K562 (cell line): Measurements from ENCODE around the gene PRKAG2. TPM values are rescaled to one million over a fixed set of nuclear protein-coding genes. Genes with fewer than 3 reads are reported as not detected.

Source experiments
- ATAC-seq: fragments of 200-7000 bp; cut with Tn5 transposase; 3 replicates; pipeline ENCODE4 v1.9.1; 2020; ENCODE audit warnings: moderate library complexity
- BruUV-seq: library from RNA; stranded (reverse); fragments of 400-500 nt; replicated peaks from 2 replicates; lab custom pipeline; 2021; lab: Mats Ljungman, UMichigan
- CTCF ChIA-PET: fragments of 300-600 bp; formaldehyde crosslinking; extraction: SDS; loops from one replicate; lab custom pipeline; 2021; ENCODE audit warnings: low intra/inter-chr PET ratio; lab: Yijun Ruan, JAX
- POLR2A ChIA-PET: fragments of 300-600, 350-650 bp; sonication (Branson Sonifier 250); formaldehyde crosslinking; extraction: SDS; loops from one replicate; lab custom pipeline; 2021; ENCODE audit warnings: antibody characterized with exemption, inconsistent platforms; lab: Yijun Ruan, JAX
- DNase-seq, 4 experiments: peaks; one replicate each; pipeline versions ENCODE4 v3.0.0 to v3.0.0-alpha.2; 2011 to 2018; ENCODE audit warnings: low spot score in 3 of 4, mixed read lengths in 3 of 4; ENCODE audit errors: extremely low read depth in 1 of 4
- FAIRE-seq: peaks from 2 replicates; lab custom pipeline; 2011; peaks lifted over from hg19 to GRCh38; lab: Jason Lieb, UNC
- H2AFZ ChIP-seq: 2 replicates; pipeline ENCODE4 v1.6.0; 2011; ENCODE audit warnings: low read depth, low read length, control low read depth, inconsistent platforms
- H3K27ac ChIP-seq: fragments of 200-600 bp; 3 replicates; pipeline ENCODE4 v1.8.0; 2011; ENCODE audit warnings: low read depth, mild to moderate bottlenecking, control low read depth, inconsistent platforms, low read length, moderate library complexity, mixed read lengths; ENCODE audit errors: extremely low read depth
- H3K27me3 ChIP-seq, 2 experiments: fragments of 300-600 bp in 1 of 2; 2 replicates in 1 of 2; 3 replicates in 1 of 2; pipeline versions ENCODE4 v1.6.0 to v1.8.0; 2011; ENCODE audit warnings: inconsistent platforms in 2 of 2, low read length in 2 of 2, mild to moderate bottlenecking in 1 of 2, mixed read lengths in 1 of 2, moderate library complexity in 1 of 2; ENCODE audit not compliant: control insufficient read depth in 2 of 2, insufficient read depth in 2 of 2
- H3K36me3 ChIP-seq: fragments of 300-600 bp; 3 replicates; pipeline ENCODE4 v1.8.0; 2011; ENCODE audit warnings: mild to moderate bottlenecking, low read length, inconsistent platforms; ENCODE audit not compliant: control insufficient read depth, insufficient read depth
- H3K4me1 ChIP-seq, 2 experiments: fragments of 200-600 bp in 1 of 2; replicated peaks in 1 of 2; 2 replicates in 1 of 2; 3 replicates in 1 of 2; pipeline versions ENCODE4 v1.5.1 to v1.8.0; 2011; ENCODE audit warnings: inconsistent platforms in 2 of 2, low read length in 2 of 2, mild to moderate bottlenecking in 1 of 2, mixed read lengths in 1 of 2, moderate library complexity in 1 of 2; ENCODE audit not compliant: control insufficient read depth in 2 of 2, insufficient read depth in 2 of 2
- H3K4me2 ChIP-seq: 2 replicates; pipeline ENCODE4 v1.6.1; 2011; ENCODE audit warnings: low read length, control low read depth, inconsistent platforms, mixed read lengths; ENCODE audit not compliant: insufficient read depth
- H3K4me3 ChIP-seq: fragments of 200-600 bp; sonication (generic), shearing (Covaris generic); 2 replicates; pipeline ENCODE4 v1.5.1; 2016; ENCODE audit warnings: control low read depth, inconsistent platforms
- H3K79me2 ChIP-seq: fragments of 200-600 bp; 3 replicates; pipeline ENCODE4 v1.8.0; 2011; ENCODE audit warnings: low read length, inconsistent platforms; ENCODE audit not compliant: control insufficient read depth, insufficient read depth
- H3K9ac ChIP-seq, 2 experiments: 2 replicates each; pipeline versions ENCODE4 v1.6.0 to v1.6.1; 2011; ENCODE audit warnings: low read depth in 2 of 2, low read length in 2 of 2, control low read depth in 1 of 2, inconsistent platforms in 1 of 2, mild to moderate bottlenecking in 1 of 2, mixed read lengths in 1 of 2; ENCODE audit not compliant: insufficient read depth in 1 of 2
- H3K9me1 ChIP-seq: one replicate; pipeline ENCODE4 v1.6.0; 2011; ENCODE audit warnings: inconsistent platforms, mild to moderate bottlenecking, low read length, moderate library complexity; ENCODE audit not compliant: control insufficient read depth, insufficient read depth
- H3K9me3 ChIP-seq: replicated peaks from 2 replicates; pipeline ENCODE4 v1.5.1; 2011; ENCODE audit warnings: low read depth, low read length, inconsistent platforms; ENCODE audit not compliant: control insufficient read depth, insufficient read depth
- H4K20me1 ChIP-seq: replicated peaks from 2 replicates; pipeline ENCODE4 v1.6.1; 2011; ENCODE audit warnings: low read length, inconsistent platforms, mixed read lengths; ENCODE audit not compliant: control insufficient read depth, insufficient read depth
- CHD2 ChIP-seq: IDR thresholded peaks from 2 replicates; pipeline ENCODE4 v1.6.1; 2011; ENCODE audit warnings: low read depth, low read length
- DNMT1 ChIP-seq: fragments of 450-650 bp; IDR thresholded peaks from 2 replicates; pipeline ENCODE4 v1.6.1; 2016; ENCODE audit warnings: antibody characterized with exemption, mild to moderate bottlenecking
- HEY1 ChIP-seq: fragments of 250-450 bp; sonication (Bioruptor Pico); IDR thresholded peaks from 2 replicates; pipeline ENCODE4 v1.5.0; 2020; ENCODE audit warnings: mild to moderate bottlenecking, moderate library complexity, borderline replicate concordance
- HLTF ChIP-seq: fragments of 450-650 bp; IDR thresholded peaks from 2 replicates; pipeline ENCODE4 v1.6.1; 2016
- HNRNPUL1 ChIP-seq: fragments of 200-400 bp; formaldehyde crosslinking; IDR thresholded peaks from 2 replicates; pipeline ENCODE4 v1.6.1; 2017; ENCODE audit warnings: low read length
- HOXB6 ChIP-seq: fragments of 250-450 bp; sonication (Bioruptor Pico); IDR thresholded peaks from 2 replicates; pipeline ENCODE4 v1.5.1; 2022; ENCODE audit warnings: mild to moderate bottlenecking, borderline replicate concordance
- LEF1 ChIP-seq: fragments of 450-650 bp; IDR thresholded peaks from 2 replicates; pipeline ENCODE4 v1.6.1; 2016; ENCODE audit warnings: mild to moderate bottlenecking
- NCOA6 ChIP-seq: fragments of 450-650 bp; IDR thresholded peaks from 2 replicates; pipeline ENCODE4 v1.6.1; 2017; ENCODE audit warnings: mild to moderate bottlenecking
- NEUROD1 ChIP-seq: fragments of 150-350 bp; IDR thresholded peaks from 2 replicates; pipeline ENCODE4 v1.6.1; 2014; ENCODE audit warnings: borderline replicate concordance, low read length, low read depth; ENCODE audit not compliant: partially characterized antibody
- SRSF1 ChIP-seq: fragments of 200-400 bp; formaldehyde crosslinking; IDR thresholded peaks from 2 replicates; pipeline ENCODE4 v1.6.1; 2017; ENCODE audit warnings: mild to moderate bottlenecking, low read depth, low read length, moderate library complexity
- SRSF3 ChIP-seq: fragments of 200-400 bp; formaldehyde crosslinking; IDR thresholded peaks from 2 replicates; pipeline ENCODE4 v1.6.1; 2016; ENCODE audit warnings: mild to moderate bottlenecking, low read length, moderate library complexity; ENCODE audit not compliant: insufficient read depth
- ZBTB1 ChIP-seq: sonication (generic); formaldehyde crosslinking; IDR thresholded peaks from 2 replicates; pipeline ENCODE4 v1.8.1; 2023; ENCODE audit warnings: missing genetic modification reagents, low read depth, mild to moderate bottlenecking, borderline replicate concordance
- ZBTB43 ChIP-seq: sonication (generic); formaldehyde crosslinking; IDR thresholded peaks from 2 replicates; pipeline ENCODE4 v1.8.0; 2023; ENCODE audit warnings: mild to moderate bottlenecking, missing genetic modification reagents
- ZC3H11A ChIP-seq: IDR thresholded peaks from 2 replicates; pipeline ENCODE4 v1.6.1; 2012; ENCODE audit warnings: low read depth, low read length, improper control_type of control experiment
- ZNF639 ChIP-seq, 2 experiments: fragments of 200-800 bp in 1 of 2; sonication (Bioruptor generic) in 1 of 2; sonication (generic) in 1 of 2; formaldehyde crosslinking in 1 of 2; IDR thresholded peaks in 1 of 2; conservative IDR thresholded peaks in 1 of 2; 2 replicates each; pipeline versions ENCODE4 v1.5.0 to v1.6.1; 2016 to 2020; ENCODE audit warnings: missing compliant biosample characterization in 1 of 2, missing genetic modification characterization in 1 of 2, missing genetic modification reagents in 1 of 2
- ZNF644 ChIP-seq: fragments of 200-800 bp; sonication (Bioruptor generic); IDR thresholded peaks from 2 replicates; pipeline ENCODE4 v1.6.1; 2016; ENCODE audit warnings: low read depth, missing genetic modification characterization, missing compliant biosample characterization
- ZNF717 ChIP-seq: fragments of 250-450 bp; sonication (Bioruptor Pico); IDR thresholded peaks from 2 replicates; pipeline ENCODE4 v1.5.0; 2021
- WGBS: fragments of 100-300 bp; shearing (Covaris generic); methylation state at CpG from one replicate; pipeline ENCODE4 v1.1.6; 2016; ENCODE audit warnings: low coverage, mixed read lengths; ENCODE audit not compliant: insufficient coverage; ENCODE audit errors: missing lambda C conversion rate; 5-methylcytosine and 5-hydroxymethylcytosine counted together
- in situ Hi-C: fragments of 300-500 bp; cut with MboI; formaldehyde crosslinking; loops from 4 replicates; pipeline ENCODE4 v1.15.0; 2018; ENCODE audit warnings: inconsistent platforms, mixed read lengths
- intact Hi-C: fragments of 100-400 bp; cut with micrococcal nuclease; formaldehyde crosslinking; loops from 2 replicates; pipeline ENCODE4 v1.14.2; 2022
- polyA plus RNA-seq, 8 experiments: library from polyadenylated mRNA; depleted of rRNA in 4 of 8; stranded (reverse) in 5 of 8; unstranded in 3 of 8; fragments of >200 nt; fragmentation: Nextera tagmentation in 2 of 8; fragmentation: Illumina TruSeq in 1 of 8; extraction: Ambion mirVana in 2 of 8; extraction: Trizol in 1 of 8; gene quantifications; 2 replicates each; pipeline versions ENCODE4 v1.2.1 to v1.2.3, GENCODE V29; 2011 to 2014; ENCODE audit warnings: inconsistent platforms in 1 of 8, missing spikeins in 1 of 8
- total RNA-seq, 7 experiments: library from RNA; depleted of rRNA in 6 of 7; stranded (reverse); fragments of >200 nt in 6 of 7; fragmentation: Illumina TruSeq in 2 of 7; extraction: Trizol in 2 of 7; gene quantifications; 2 replicates each; pipeline versions ENCODE4 v1.2.1 to v1.2.3, GENCODE V29; 2011 to 2021; ENCODE audit warnings: low replicate concordance in 1 of 7

The PRKAG2 gene
- total and polyA plus RNA-seq, 9 of the 15 experiments (the other 6 are each of a cell fraction or from before 2014, with no cell fraction given): 0.99 to 5.6 (median 3.3) TPM

GRCh38 chr7:151847681-151848081, 29.2 kb downstream of the PRKAG2 start:
- FAIRE-seq (no peak), ATAC-seq (no peak), DNase-seq (no peak)
- CTCF ChIA-PET: no interaction called here
- Histone ChIP-seq H3K27ac (no peak overlapping the region), H3K4me1 (0 out of 5 replicates have a peak, but pooled peaks cover 0 to 3% of the 10 kb centered on the region in 2 experiments), H3K4me3 (no peak overlapping the region), H3K36me3 (no peaks in the 10 kb centered on the region), H3K79me2 (no peaks in the 10 kb centered on the region), H3K27me3 (peaks cover 79 to 90% of the 10 kb centered on the region in 2 experiments), H3K4me2 (no peak overlapping the region)
- BruUV-seq: no TSS peak
- POLR2A ChIA-PET: interaction anchor here (0.6 to 1.1 kb wide), 5 partner anchors 10 to 67 kb away, joined by 3 to 5 read pairs (median 3); no protein-coding TSS in a partner anchor
- TF ChIP-seq DNMT1 (no peak), HLTF (no peak), NEUROD1 (no peak), LEF1 (no peak), HNRNPUL1 (no peak), HOXB6 (CRISPR knock-in tag) (no peak), HEY1 (CRISPR knock-in tag) (no peak), SRSF1 (no peak), ZNF717 (no peak), ZBTB1 (no peak), ZBTB43 (CRISPR knock-in tag) (no peak), ZNF639 (CRISPR knock-in tag; conservative IDR thresholded peaks at IDR 0.05 in 1 of 2, IDR thresholded peaks at IDR 0.05 in 1 of 2) (no peak), ZNF644 (tag) (no peak), SRSF3 (no peak), CHD2 (no peak), ZC3H11A (no peak), NCOA6 (no peak)
- TF ChIP-seq, all 486 proteins: peak for 0
- Histone ChIP-seq H4K20me1 (peaks cover 31% of the 10 kb centered on the region), H2AFZ (no peak overlapping the region), H3K9me1 (no peaks in the 10 kb centered on the region), H3K9me3 (no peaks in the 10 kb centered on the region), H3K9ac (no peak overlapping the region)
- in situ Hi-C loops (no loop called here), intact Hi-C loops (no loop called here)
- 9% methylated on average over 10 of the region's 10 CpGs for WGBS
